K562 (cell line): ENCODE data around the gene CTDSPL. TPM values are rescaled to one million over a fixed set of nuclear protein-coding genes. Genes with fewer than 3 reads are reported as not detected.
A peak's percentile ranks its signal among the peaks of the same experiment; 100 is the strongest.

Experiments used
- ATAC-seq: fragments of 200-7000 bp; cut with Tn5 transposase; 3 replicates; pipeline ENCODE4 v1.9.1; 2020; ENCODE audit warnings: moderate library complexity
- BruUV-seq: library from RNA; stranded (reverse); fragments of 400-500 nt; replicated peaks from 2 replicates; lab custom pipeline; 2021; lab: Mats Ljungman, UMichigan
- CTCF ChIA-PET: fragments of 300-600 bp; formaldehyde crosslinking; extraction: SDS; loops from one replicate; lab custom pipeline; 2021; ENCODE audit warnings: low intra/inter-chr PET ratio; lab: Yijun Ruan, JAX
- POLR2A ChIA-PET: fragments of 300-600, 350-650 bp; sonication (Branson Sonifier 250); formaldehyde crosslinking; extraction: SDS; loops from one replicate; lab custom pipeline; 2021; ENCODE audit warnings: antibody characterized with exemption, inconsistent platforms; lab: Yijun Ruan, JAX
- DNase-seq, 4 experiments: peaks; one replicate each; pipeline versions ENCODE4 v3.0.0 to v3.0.0-alpha.2; 2011 to 2018; ENCODE audit warnings: low spot score in 3 of 4, mixed read lengths in 3 of 4; ENCODE audit errors: extremely low read depth in 1 of 4
- FAIRE-seq: peaks from 2 replicates; lab custom pipeline; 2011; peaks lifted over from hg19 to GRCh38; lab: Jason Lieb, UNC
- H2AFZ ChIP-seq: 2 replicates; pipeline ENCODE4 v1.6.0; 2011; ENCODE audit warnings: low read depth, low read length, control low read depth, inconsistent platforms
- H3K27ac ChIP-seq: fragments of 200-600 bp; 3 replicates; pipeline ENCODE4 v1.8.0; 2011; ENCODE audit warnings: low read depth, mild to moderate bottlenecking, control low read depth, inconsistent platforms, low read length, moderate library complexity, mixed read lengths; ENCODE audit errors: extremely low read depth
- H3K27me3 ChIP-seq, 2 experiments: fragments of 300-600 bp in 1 of 2; 2 replicates in 1 of 2; 3 replicates in 1 of 2; pipeline versions ENCODE4 v1.6.0 to v1.8.0; 2011; ENCODE audit warnings: inconsistent platforms in 2 of 2, low read length in 2 of 2, mild to moderate bottlenecking in 1 of 2, mixed read lengths in 1 of 2, moderate library complexity in 1 of 2; ENCODE audit not compliant: control insufficient read depth in 2 of 2, insufficient read depth in 2 of 2
- H3K36me3 ChIP-seq: fragments of 300-600 bp; 3 replicates; pipeline ENCODE4 v1.8.0; 2011; ENCODE audit warnings: mild to moderate bottlenecking, low read length, inconsistent platforms; ENCODE audit not compliant: control insufficient read depth, insufficient read depth
- H3K4me1 ChIP-seq, 2 experiments: fragments of 200-600 bp in 1 of 2; replicated peaks in 1 of 2; 2 replicates in 1 of 2; 3 replicates in 1 of 2; pipeline versions ENCODE4 v1.5.1 to v1.8.0; 2011; ENCODE audit warnings: inconsistent platforms in 2 of 2, low read length in 2 of 2, mild to moderate bottlenecking in 1 of 2, mixed read lengths in 1 of 2, moderate library complexity in 1 of 2; ENCODE audit not compliant: control insufficient read depth in 2 of 2, insufficient read depth in 2 of 2
- H3K4me2 ChIP-seq: 2 replicates; pipeline ENCODE4 v1.6.1; 2011; ENCODE audit warnings: low read length, control low read depth, inconsistent platforms, mixed read lengths; ENCODE audit not compliant: insufficient read depth
- H3K4me3 ChIP-seq: fragments of 200-600 bp; sonication (generic), shearing (Covaris generic); 2 replicates; pipeline ENCODE4 v1.5.1; 2016; ENCODE audit warnings: control low read depth, inconsistent platforms
- H3K79me2 ChIP-seq: fragments of 200-600 bp; 3 replicates; pipeline ENCODE4 v1.8.0; 2011; ENCODE audit warnings: low read length, inconsistent platforms; ENCODE audit not compliant: control insufficient read depth, insufficient read depth
- H3K9ac ChIP-seq, 2 experiments: 2 replicates each; pipeline versions ENCODE4 v1.6.0 to v1.6.1; 2011; ENCODE audit warnings: low read depth in 2 of 2, low read length in 2 of 2, control low read depth in 1 of 2, inconsistent platforms in 1 of 2, mild to moderate bottlenecking in 1 of 2, mixed read lengths in 1 of 2; ENCODE audit not compliant: insufficient read depth in 1 of 2
- H3K9me1 ChIP-seq: one replicate; pipeline ENCODE4 v1.6.0; 2011; ENCODE audit warnings: inconsistent platforms, mild to moderate bottlenecking, low read length, moderate library complexity; ENCODE audit not compliant: control insufficient read depth, insufficient read depth
- H3K9me3 ChIP-seq: replicated peaks from 2 replicates; pipeline ENCODE4 v1.5.1; 2011; ENCODE audit warnings: low read depth, low read length, inconsistent platforms; ENCODE audit not compliant: control insufficient read depth, insufficient read depth
- H4K20me1 ChIP-seq: replicated peaks from 2 replicates; pipeline ENCODE4 v1.6.1; 2011; ENCODE audit warnings: low read length, inconsistent platforms, mixed read lengths; ENCODE audit not compliant: control insufficient read depth, insufficient read depth
- HDAC1 ChIP-seq, 2 experiments: fragments of 450-650 bp; IDR thresholded peaks; 2 replicates each; pipeline ENCODE4 v1.6.1; 2016 to 2017; ENCODE audit warnings: inconsistent platforms in 1 of 2, mild to moderate bottlenecking in 1 of 2, moderate library complexity in 1 of 2
- KLF10 ChIP-seq: fragments of 250-450 bp; sonication (Bioruptor Pico); IDR thresholded peaks from 2 replicates; pipeline ENCODE4 v1.6.1; 2021; ENCODE audit warnings: matching md5 sums
- L3MBTL2 ChIP-seq: fragments of 450-650 bp; IDR thresholded peaks from 2 replicates; pipeline ENCODE4 v1.6.1; 2016; ENCODE audit warnings: mild to moderate bottlenecking, moderate library complexity
- MYNN ChIP-seq, 2 experiments: sonication (generic); formaldehyde crosslinking in 1 of 2; IDR thresholded peaks; 2 replicates each; pipeline versions ENCODE4 v1.5.0 to v1.6.1; 2016 to 2020; ENCODE audit warnings: antibody characterized with exemption in 1 of 2, missing genetic modification reagents in 1 of 2
- NR2C1 ChIP-seq, 2 experiments: fragments of 450-650 bp; IDR thresholded peaks; 2 replicates each; pipeline ENCODE4 v1.6.1; 2017; ENCODE audit warnings: mild to moderate bottlenecking in 2 of 2, antibody characterized with exemption in 1 of 2, inconsistent platforms in 1 of 2, missing compliant biosample characterization in 1 of 2, missing genetic modification characterization in 1 of 2
- NUFIP1 ChIP-seq: fragments of 450-650 bp; IDR thresholded peaks from 2 replicates; pipeline ENCODE4 v1.6.1; 2018; ENCODE audit not compliant: partially characterized antibody
- SAP30 ChIP-seq: fragments of 200-600 bp; sonication (generic); IDR thresholded peaks from 2 replicates; pipeline ENCODE4 v1.6.1; 2012; ENCODE audit warnings: borderline replicate concordance, low read depth, mild to moderate bottlenecking, moderate library complexity, low read length, control low read depth, inconsistent platforms; ENCODE audit not compliant: insufficient read depth, poor library complexity, severe bottlenecking
- SMAD3 ChIP-seq: fragments of 450-650 bp; formaldehyde crosslinking; conservative IDR thresholded peaks from 2 replicates; pipeline ENCODE4 v1.4.0; 2020; ENCODE audit warnings: mild to moderate bottlenecking
- SMARCA5 ChIP-seq: fragments of 450-650 bp; IDR thresholded peaks from 2 replicates; pipeline ENCODE4 v1.6.1; 2016
- SMARCE1 ChIP-seq: fragments of 450-650 bp; IDR thresholded peaks from 2 replicates; pipeline ENCODE4 v1.7.1; 2016; ENCODE audit warnings: mild to moderate bottlenecking
- TEAD1 ChIP-seq, 2 experiments: fragments of 450-650 bp in 1 of 2; sonication (generic) in 1 of 2; formaldehyde crosslinking; IDR thresholded peaks; 2 replicates each; pipeline versions ENCODE4 v1.4.0 to v1.8.0; 2020 to 2022; ENCODE audit warnings: mild to moderate bottlenecking in 2 of 2, missing genetic modification reagents in 1 of 2
- TSC22D4 ChIP-seq: fragments of 450-650 bp; IDR thresholded peaks from 2 replicates; pipeline ENCODE4 v1.6.1; 2016; ENCODE audit warnings: missing genetic modification characterization, missing biosample characterization, control low read depth
- ZFX ChIP-seq: sonication (generic); formaldehyde crosslinking; IDR thresholded peaks from 2 replicates; pipeline ENCODE4 v1.8.0; 2022; ENCODE audit warnings: mild to moderate bottlenecking, missing genetic modification reagents, moderate library complexity
- ZNF174 ChIP-seq: fragments of 250-450 bp; sonication (Bioruptor Pico); IDR thresholded peaks from 2 replicates; pipeline ENCODE4 v1.4.0; 2020; ENCODE audit warnings: mild to moderate bottlenecking
- WGBS: fragments of 100-300 bp; shearing (Covaris generic); methylation state at CpG from one replicate; pipeline ENCODE4 v1.1.6; 2016; ENCODE audit warnings: low coverage, mixed read lengths; ENCODE audit not compliant: insufficient coverage; ENCODE audit errors: missing lambda C conversion rate; 5-methylcytosine and 5-hydroxymethylcytosine counted together
- in situ Hi-C: fragments of 300-500 bp; cut with MboI; formaldehyde crosslinking; loops from 4 replicates; pipeline ENCODE4 v1.15.0; 2018; ENCODE audit warnings: inconsistent platforms, mixed read lengths
- intact Hi-C: fragments of 100-400 bp; cut with micrococcal nuclease; formaldehyde crosslinking; loops from 2 replicates; pipeline ENCODE4 v1.14.2; 2022
- polyA plus RNA-seq, 8 experiments: library from polyadenylated mRNA; depleted of rRNA in 4 of 8; stranded (reverse) in 5 of 8; unstranded in 3 of 8; fragments of >200 nt; fragmentation: Nextera tagmentation in 2 of 8; fragmentation: Illumina TruSeq in 1 of 8; extraction: Ambion mirVana in 2 of 8; extraction: Trizol in 1 of 8; gene quantifications; 2 replicates each; pipeline versions ENCODE4 v1.2.1 to v1.2.3, GENCODE V29; 2011 to 2014; ENCODE audit warnings: inconsistent platforms in 1 of 8, missing spikeins in 1 of 8
- total RNA-seq, 7 experiments: library from RNA; depleted of rRNA in 6 of 7; stranded (reverse); fragments of >200 nt in 6 of 7; fragmentation: Illumina TruSeq in 2 of 7; extraction: Trizol in 2 of 7; gene quantifications; 2 replicates each; pipeline versions ENCODE4 v1.2.1 to v1.2.3, GENCODE V29; 2011 to 2021; ENCODE audit warnings: low replicate concordance in 1 of 7
- TF ChIP-seq, protein P1 (sequence below): fragments of 450-650 bp; IDR thresholded peaks from 2 replicates; pipeline ENCODE4 v1.6.1; 2016; ENCODE audit warnings: antibody characterized with exemption

The CTDSPL gene
- total and polyA plus RNA-seq, 9 of the 15 experiments (the other 6 are each of a cell fraction or from before 2014, with no cell fraction given): 5.1 to 19.3 (median 11.3) TPM

DNA sequence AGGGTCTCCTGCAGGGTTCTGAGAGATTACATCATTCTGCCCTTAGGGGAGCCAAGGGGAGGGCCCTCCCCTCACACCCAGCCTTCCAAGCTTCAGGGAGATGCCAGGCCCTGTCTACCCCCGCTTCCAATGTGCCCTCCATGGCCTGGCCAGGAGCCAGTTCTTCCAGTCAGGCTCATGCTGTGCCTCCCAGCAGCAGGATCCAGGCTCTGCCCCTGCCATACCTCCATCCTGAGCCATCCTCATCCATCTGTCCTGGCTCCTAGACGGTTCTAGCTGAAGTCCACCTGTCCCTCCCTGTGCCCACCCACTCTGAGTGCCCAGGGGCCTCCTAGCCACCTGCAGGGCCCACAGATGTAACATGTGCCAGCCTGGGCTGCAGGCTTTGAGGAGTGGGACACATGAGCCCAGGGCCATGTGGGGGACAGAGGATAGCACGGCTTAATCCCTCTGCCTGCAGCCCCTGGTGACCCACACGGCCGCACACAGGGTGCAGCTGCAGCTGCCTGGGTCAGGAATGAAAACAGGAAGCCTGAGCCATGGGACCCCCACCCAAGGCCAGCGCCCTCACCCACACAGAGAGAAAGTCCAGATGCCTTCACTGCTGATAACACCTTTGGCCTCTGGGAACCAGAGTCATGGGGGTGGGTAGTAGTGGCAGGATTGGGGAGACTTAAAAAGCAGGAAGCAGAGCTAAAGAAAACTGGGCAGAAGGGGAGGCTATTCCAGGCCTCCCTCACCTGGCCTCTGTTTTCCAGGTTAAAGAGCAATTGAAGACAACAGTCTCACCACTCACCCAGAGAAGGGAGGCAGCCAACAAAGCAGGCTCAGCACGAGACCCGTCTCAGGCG lies 156.0 kb downstream of the CTDSPL start (continued):
- no peak for TF ChIP-seq SAP30
- no peak for TF ChIP-seq TEAD1 (CRISPR knock-in tag; IDR thresholded peaks at IDR 0.05)
- TF ChIP-seq, all 486 proteins: peak for 18

GRCh38 chr3:38018296-38019266 lies 156.9 kb downstream of the CTDSPL start:
- in situ Hi-C loops: no loop called here
- POLR2A ChIA-PET: interaction anchor here (1.2 to 2.1 kb wide), 3 partner anchors 8 to 22 kb away, joined by 3 to 6 read pairs (median 4); no protein-coding TSS in a partner anchor
- peak; percentile 66 for TF ChIP-seq SMARCE1
- TF ChIP-seq, protein P1, sequence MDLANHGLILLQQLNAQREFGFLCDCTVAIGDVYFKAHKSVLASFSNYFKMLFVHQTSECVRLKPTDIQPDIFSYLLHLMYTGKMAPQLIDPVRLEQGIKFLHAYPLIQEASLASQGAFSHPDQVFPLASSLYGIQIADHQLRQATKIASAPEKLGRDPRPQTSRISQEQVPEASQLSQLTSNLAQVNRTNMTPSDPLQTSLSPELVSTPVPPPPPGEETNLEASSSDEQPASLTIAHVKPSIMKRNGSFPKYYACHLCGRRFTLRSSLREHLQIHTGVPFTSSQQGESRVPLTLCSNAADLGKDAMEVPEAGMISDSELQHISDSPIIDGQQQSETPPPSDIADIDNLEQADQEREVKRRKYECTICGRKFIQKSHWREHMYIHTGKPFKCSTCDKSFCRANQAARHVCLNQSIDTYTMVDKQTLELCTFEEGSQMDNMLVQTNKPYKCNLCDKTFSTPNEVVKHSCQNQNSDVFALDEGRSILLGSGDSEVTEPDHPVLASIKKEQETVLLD: peak; percentile 70; the same call in 1 of the 2 replicates
- no peak for TF ChIP-seq NUFIP1
- TF ChIP-seq NR2C1 (IDR thresholded peaks at IDR 0.05): no peak
- no peak for TF ChIP-seq NR2C1 (tag; IDR thresholded peaks at IDR 0.05)
- TF ChIP-seq TSC22D4: no peak
- TF ChIP-seq SMARCA5: no peak
- no peak for TF ChIP-seq KLF10 (CRISPR knock-in tag)
- TF ChIP-seq ZNF174: no peak
- no peak for TF ChIP-seq ZFX
- peak in 1 of 2 experiments; percentile 68; a peak in 2 of 4 replicates for TF ChIP-seq HDAC1 (IDR thresholded peaks at IDR 0.05)
- TF ChIP-seq MYNN (IDR thresholded peaks at IDR 0.05): peak; percentile 50; the same call in 1 of the 2 replicates
- no peak for TF ChIP-seq MYNN (CRISPR knock-in tag; IDR thresholded peaks at IDR 0.05)
- TF ChIP-seq SMAD3 (CRISPR knock-in tag): no peak
- 0 out of 2 replicates have a peak, but pooled peaks have one; percentile 7 for TF ChIP-seq L3MBTL2

More at GRCh38 chr3:38018296-38019266, 156.9 kb downstream of the CTDSPL start:
- DNase-seq (peak; percentile 93 to 97 (median 96)), FAIRE-seq (peak; percentile 89), ATAC-seq (peak; percentile 82)
- TSS peak; percentile 38 for BruUV-seq
- H3K4me1 ChIP-seq: peaks cover 62 to 72% of the 10 kb centered on the region in 2 experiments
- H2AFZ ChIP-seq: peak overlapping the region; percentile 65
- peak overlapping the region; percentile 79 for H3K27ac ChIP-seq
- peak overlapping the region; percentile 95 for H3K4me2 ChIP-seq
- CTCF ChIA-PET: no interaction called here
- peaks cover 69% of the 10 kb centered on the region for H3K79me2 ChIP-seq
- no peaks in the 10 kb centered on the region for H3K9me3 ChIP-seq
- H3K9ac ChIP-seq: peak overlapping the region; percentile 80 to 96
- intact Hi-C loops: loop anchor here (1.0 kb wide), 1 partner anchor 44 kb away; no protein-coding TSS in a partner anchor
- H3K4me3 ChIP-seq: peak overlapping the region; percentile 50
- peaks cover 3% of the 10 kb centered on the region; the same call in 1 of the 2 replicates for H4K20me1 ChIP-seq
- H3K9me1 ChIP-seq: peaks cover 10% of the 10 kb centered on the region
- H3K36me3 ChIP-seq: peaks cover 44% of the 10 kb centered on the region
- 18% methylated on average over 13 of the region's 13 CpGs for WGBS
- no peaks in the 10 kb centered on the region for H3K27me3 ChIP-seq
